ENCODE results near the gene NUMBL. TPM values are rescaled to one million over a fixed set of nuclear protein-coding genes. Genes with fewer than 3 reads are reported as not detected.
"Not testable (repeated sequence)": the region's sequence is repeated elsewhere in the genome, so short reads cannot be mapped to it uniquely, and the experiment has no call there.

NUMBL gene
- polyA plus RNA-seq, 1 donor from 2014 or later = 20.5 TPM

GRCh38 chr19:40735013-40735771 lies 44.7 kb upstream of the NUMBL start:
- no peaks in the 10 kb centered on the region for H3K36me3 ChIP-seq (ENCODE audit: insufficient read depth, low read length)
- H3K9me2 ChIP-seq (ENCODE audit: insufficient read depth, low read length) = no peaks in the 10 kb centered on the region
- H3K79me2 ChIP-seq (replicated peaks; ENCODE audit: insufficient read depth, low read length) = no peaks in the 10 kb centered on the region
- H3K4me2 ChIP-seq (ENCODE audit: low read length) = no peak overlapping the region
- no peak overlapping the region for H2AFZ ChIP-seq (ENCODE audit: low read depth, low read length)
- H4K20me1 ChIP-seq (ENCODE audit: insufficient read depth) = no peaks in the 10 kb centered on the region
- TF ChIP-seq TAF1 (IDR thresholded peaks at IDR 0.05; ENCODE audit: low read depth) (no peak), POLR2AphosphoS5 (IDR thresholded peaks at IDR 0.05) (no peak), EP300 (conservative IDR thresholded peaks at IDR 0.05; ENCODE audit: poor library complexity, severe bottlenecking) (no peak)
- TF ChIP-seq, protein P1, sequence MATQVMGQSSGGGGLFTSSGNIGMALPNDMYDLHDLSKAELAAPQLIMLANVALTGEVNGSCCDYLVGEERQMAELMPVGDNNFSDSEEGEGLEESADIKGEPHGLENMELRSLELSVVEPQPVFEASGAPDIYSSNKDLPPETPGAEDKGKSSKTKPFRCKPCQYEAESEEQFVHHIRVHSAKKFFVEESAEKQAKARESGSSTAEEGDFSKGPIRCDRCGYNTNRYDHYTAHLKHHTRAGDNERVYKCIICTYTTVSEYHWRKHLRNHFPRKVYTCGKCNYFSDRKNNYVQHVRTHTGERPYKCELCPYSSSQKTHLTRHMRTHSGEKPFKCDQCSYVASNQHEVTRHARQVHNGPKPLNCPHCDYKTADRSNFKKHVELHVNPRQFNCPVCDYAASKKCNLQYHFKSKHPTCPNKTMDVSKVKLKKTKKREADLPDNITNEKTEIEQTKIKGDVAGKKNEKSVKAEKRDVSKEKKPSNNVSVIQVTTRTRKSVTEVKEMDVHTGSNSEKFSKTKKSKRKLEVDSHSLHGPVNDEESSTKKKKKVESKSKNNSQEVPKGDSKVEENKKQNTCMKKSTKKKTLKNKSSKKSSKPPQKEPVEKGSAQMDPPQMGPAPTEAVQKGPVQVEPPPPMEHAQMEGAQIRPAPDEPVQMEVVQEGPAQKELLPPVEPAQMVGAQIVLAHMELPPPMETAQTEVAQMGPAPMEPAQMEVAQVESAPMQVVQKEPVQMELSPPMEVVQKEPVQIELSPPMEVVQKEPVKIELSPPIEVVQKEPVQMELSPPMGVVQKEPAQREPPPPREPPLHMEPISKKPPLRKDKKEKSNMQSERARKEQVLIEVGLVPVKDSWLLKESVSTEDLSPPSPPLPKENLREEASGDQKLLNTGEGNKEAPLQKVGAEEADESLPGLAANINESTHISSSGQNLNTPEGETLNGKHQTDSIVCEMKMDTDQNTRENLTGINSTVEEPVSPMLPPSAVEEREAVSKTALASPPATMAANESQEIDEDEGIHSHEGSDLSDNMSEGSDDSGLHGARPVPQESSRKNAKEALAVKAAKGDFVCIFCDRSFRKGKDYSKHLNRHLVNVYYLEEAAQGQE (IDR thresholded peaks at IDR 0.05; ENCODE audit: borderline replicate concordance) = no peak
- no peaks in the 10 kb centered on the region for H3K27me3 ChIP-seq (ENCODE audit: insufficient read depth, low read depth, low read length)
- H3K9ac ChIP-seq (ENCODE audit: low read length) = no peak overlapping the region
- no peak overlapping the region for H3K4me3 ChIP-seq (ENCODE audit: low read length)
- H3K27ac ChIP-seq (ENCODE audit: low read length) = no peak overlapping the region
- H3K9me3 ChIP-seq (ENCODE audit: low read length) = no peaks in the 10 kb centered on the region
- no peaks in the 10 kb centered on the region for H3F3A ChIP-seq (ENCODE audit: insufficient read depth, low read length, poor library complexity, severe bottlenecking)

- Histone ChIP-seq H3K9me3 (ENCODE audit: low read length) (no peaks in the 10 kb centered on the region), H3K27me3 (ENCODE audit: insufficient read depth, low read depth, low read length) (no peaks in the 10 kb centered on the region), H4K20me1 (ENCODE audit: insufficient read depth) (no peaks in the 10 kb centered on the region), H3K79me2 (replicated peaks; ENCODE audit: insufficient read depth, low read length) (no peaks in the 10 kb centered on the region), H3K27ac (ENCODE audit: low read length) (no peak overlapping the region), H3K4me3 (ENCODE audit: low read length) (no peak overlapping the region), H3K9me2 (ENCODE audit: insufficient read depth, low read length) (no peaks in the 10 kb centered on the region), H3K9ac (ENCODE audit: low read length) (no peak overlapping the region), H2AFZ (ENCODE audit: low read depth, low read length) (no peak overlapping the region), H3K4me2 (ENCODE audit: low read length) (no peak overlapping the region), H3F3A (ENCODE audit: insufficient read depth, low read length, poor library complexity, severe bottlenecking) (no peaks in the 10 kb centered on the region), H3K36me3 (ENCODE audit: insufficient read depth, low read length) (no peaks in the 10 kb centered on the region)
- TF ChIP-seq, protein P1 (IDR thresholded peaks at IDR 0.05; ENCODE audit: borderline replicate concordance) = no peak
- TF ChIP-seq POLR2AphosphoS5 (IDR thresholded peaks at IDR 0.05) (no peak), SMC3 (conservative IDR thresholded peaks at IDR 0.05; ENCODE audit: poor library complexity) (no peak), RAD21 (conservative IDR thresholded peaks at IDR 0.05) (no peak), EP300 (conservative IDR thresholded peaks at IDR 0.05; ENCODE audit: poor library complexity, severe bottlenecking) (no peak), EZH2 (IDR thresholded peaks at IDR 0.05; ENCODE audit: borderline replicate concordance, insufficient read depth, low read length, poor library complexity, severe bottlenecking) (no peak), TAF1 (IDR thresholded peaks at IDR 0.05; ENCODE audit: low read depth) (no peak), MXI1 (conservative IDR thresholded peaks at IDR 0.05; ENCODE audit: poor library complexity, severe bottlenecking) (no peak)
- TF ChIP-seq, protein P2, sequence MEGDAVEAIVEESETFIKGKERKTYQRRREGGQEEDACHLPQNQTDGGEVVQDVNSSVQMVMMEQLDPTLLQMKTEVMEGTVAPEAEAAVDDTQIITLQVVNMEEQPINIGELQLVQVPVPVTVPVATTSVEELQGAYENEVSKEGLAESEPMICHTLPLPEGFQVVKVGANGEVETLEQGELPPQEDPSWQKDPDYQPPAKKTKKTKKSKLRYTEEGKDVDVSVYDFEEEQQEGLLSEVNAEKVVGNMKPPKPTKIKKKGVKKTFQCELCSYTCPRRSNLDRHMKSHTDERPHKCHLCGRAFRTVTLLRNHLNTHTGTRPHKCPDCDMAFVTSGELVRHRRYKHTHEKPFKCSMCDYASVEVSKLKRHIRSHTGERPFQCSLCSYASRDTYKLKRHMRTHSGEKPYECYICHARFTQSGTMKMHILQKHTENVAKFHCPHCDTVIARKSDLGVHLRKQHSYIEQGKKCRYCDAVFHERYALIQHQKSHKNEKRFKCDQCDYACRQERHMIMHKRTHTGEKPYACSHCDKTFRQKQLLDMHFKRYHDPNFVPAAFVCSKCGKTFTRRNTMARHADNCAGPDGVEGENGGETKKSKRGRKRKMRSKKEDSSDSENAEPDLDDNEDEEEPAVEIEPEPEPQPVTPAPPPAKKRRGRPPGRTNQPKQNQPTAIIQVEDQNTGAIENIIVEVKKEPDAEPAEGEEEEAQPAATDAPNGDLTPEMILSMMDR (IDR thresholded peaks at IDR 0.05; ENCODE audit: poor library complexity, severe bottlenecking) = no peak
These were observed 42.7 kb upstream of the NUMBL start for GRCh38 chr19:40733149-40733548.

- not testable (repeated sequence) for H3K79me2 ChIP-seq (replicated peaks; ENCODE audit: insufficient read depth, low read length); H3F3A ChIP-seq (ENCODE audit: insufficient read depth, low read length, poor library complexity, severe bottlenecking); H3K27me3 ChIP-seq (ENCODE audit: insufficient read depth, low read depth, low read length); H3K9me3 ChIP-seq (ENCODE audit: low read length); H3K36me3 ChIP-seq (ENCODE audit: insufficient read depth, low read length); H2AFZ ChIP-seq (ENCODE audit: low read depth, low read length); H3K4me3 ChIP-seq (ENCODE audit: low read length); H3K27ac ChIP-seq (ENCODE audit: low read length); H4K20me1 ChIP-seq (ENCODE audit: insufficient read depth); H3K9ac ChIP-seq (ENCODE audit: low read length); H3K9me2 ChIP-seq (ENCODE audit: insufficient read depth, low read length); H3K4me2 ChIP-seq (ENCODE audit: low read length)
These were observed 41.9 kb upstream of the NUMBL start for GRCh38 chr19:40732304-40732703.

GRCh38 chr19:40730065-40730464 lies 39.6 kb upstream of the NUMBL start:
- H3K27me3 ChIP-seq (ENCODE audit: insufficient read depth, low read depth, low read length); H3K36me3 ChIP-seq (ENCODE audit: insufficient read depth, low read length); H3K4me2 ChIP-seq (ENCODE audit: low read length); H3K9ac ChIP-seq (ENCODE audit: low read length); H3K27ac ChIP-seq (ENCODE audit: low read length); H4K20me1 ChIP-seq (ENCODE audit: insufficient read depth); H3K4me3 ChIP-seq (ENCODE audit: low read length); H3K79me2 ChIP-seq (replicated peaks; ENCODE audit: insufficient read depth, low read length); H2AFZ ChIP-seq (ENCODE audit: low read depth, low read length); H3K9me2 ChIP-seq (ENCODE audit: insufficient read depth, low read length); H3K9me3 ChIP-seq (ENCODE audit: low read length); H3F3A ChIP-seq (ENCODE audit: insufficient read depth, low read length, poor library complexity, severe bottlenecking): not testable (repeated sequence)

Data from neural cell (in vitro differentiated cells).